NCI-H1694 treated with DMSO at 0.1 percent for 48 hours (cell line): ENCODE measurements around the gene CAPN3.

Source experiments
- DNase-seq: peaks from one replicate; lab custom pipeline; 2025; lab: John Stamatoyannopoulos, UW

The CAPN3 gene

DNA sequence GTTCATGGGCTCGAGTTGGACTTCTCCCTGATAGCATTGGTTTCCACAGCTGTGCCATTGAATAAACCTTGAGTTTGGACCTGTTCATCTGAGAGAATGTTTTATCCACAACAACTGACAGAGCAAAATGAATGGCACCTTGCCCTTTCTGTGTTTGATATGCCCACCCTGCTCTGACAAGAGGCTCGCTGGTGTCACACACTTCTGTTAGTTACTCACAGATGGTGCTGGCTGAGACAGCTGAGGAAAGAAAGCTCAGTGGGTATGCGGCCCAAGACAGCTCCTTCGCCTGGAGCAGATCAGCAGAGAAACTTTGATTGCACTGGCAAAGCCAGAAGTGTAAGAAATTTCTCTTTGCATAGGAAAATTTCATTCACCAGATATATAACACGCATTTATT, 2.5 kb upstream of the CAPN3 start:
- DNase-seq, result no peak

- DNase-seq, result no peak
Observed at GRCh38 chr15:42358141-42358540, 1.2 kb upstream of the CAPN3 start.

- no peak for DNase-seq
Observed at GRCh38 chr15:42359985-42360384, 684 bp downstream of the CAPN3 start.

GRCh38 chr15:42360535-42361112, 1.3 kb downstream of the CAPN3 start:
- DNase-seq, result no peak

DNA sequence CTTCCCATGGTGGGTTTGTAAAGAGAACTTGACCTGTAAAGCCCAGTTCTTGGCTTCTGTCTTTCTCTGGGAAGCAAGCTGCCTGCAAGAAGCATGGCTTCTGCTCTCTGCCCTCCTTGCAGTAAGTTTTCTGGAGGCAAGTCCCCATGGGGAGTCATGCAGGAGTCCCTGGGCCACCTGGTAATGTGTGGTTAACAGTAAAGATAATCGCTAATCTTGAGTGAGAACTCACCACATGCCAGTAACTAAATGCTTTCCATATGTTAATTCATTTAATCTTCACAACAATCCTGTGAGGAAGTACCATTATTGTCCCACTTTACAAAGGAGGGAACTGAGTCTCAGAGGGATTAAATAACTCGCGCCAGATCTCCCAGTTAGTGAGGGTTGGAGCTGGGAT, 4.2 kb downstream of the CAPN3 start:
- DNase-seq, result no peak

GRCh38 chr15:42363942-42364341, 4.6 kb downstream of the CAPN3 start:
- DNase-seq, result no peak

DNA sequence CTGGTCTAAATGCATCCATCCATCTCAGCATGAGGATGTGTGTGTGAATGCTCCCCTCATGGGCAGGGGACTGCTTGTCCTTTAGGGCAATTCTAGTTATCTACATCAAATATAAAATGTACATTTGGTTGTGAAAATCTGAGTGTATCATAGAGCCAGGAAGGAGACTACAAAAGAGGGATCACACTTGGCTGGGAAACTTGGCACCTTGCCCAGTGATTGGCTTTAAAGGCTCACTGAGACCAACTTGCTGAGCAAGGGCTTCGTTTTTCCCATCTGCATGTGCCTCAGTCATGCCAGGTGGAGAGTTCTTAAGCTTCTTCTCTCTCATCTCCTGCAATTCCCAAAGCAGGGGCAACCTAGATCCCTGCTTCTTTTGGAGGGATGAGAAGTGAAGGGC, 5.2 kb downstream of the CAPN3 start:
- no peak for DNase-seq

DNA sequence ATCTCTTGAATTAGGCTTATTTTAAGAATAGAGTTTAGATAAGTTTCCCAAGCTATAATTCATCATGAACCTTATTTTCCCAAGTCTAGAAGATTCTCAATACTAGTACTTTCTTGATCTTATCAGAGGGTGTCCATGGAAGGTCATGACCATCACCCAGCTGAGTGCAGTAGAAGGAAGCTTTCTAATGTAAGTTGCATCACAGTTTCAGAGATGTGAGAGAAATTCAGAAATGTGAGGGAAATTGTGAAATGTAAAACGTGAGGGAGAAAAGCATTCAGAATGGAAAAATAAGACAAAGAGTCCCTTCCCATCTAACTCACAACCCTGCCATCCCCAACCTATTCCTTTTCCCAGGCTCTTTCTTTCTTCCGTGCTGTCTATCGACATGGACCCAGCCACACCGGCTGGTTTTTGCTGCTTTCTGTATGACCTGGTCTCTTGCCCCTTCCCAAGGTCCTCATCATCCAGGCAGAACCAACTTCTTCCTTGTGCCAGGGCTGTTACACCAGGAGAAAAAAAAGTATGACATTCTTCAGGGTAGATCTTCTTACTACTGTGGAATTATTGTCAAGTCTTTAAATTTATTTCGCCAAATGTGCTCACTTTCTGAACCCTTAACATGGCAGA, 6.7 kb downstream of the CAPN3 start:
- no peak for DNase-seq

DNA sequence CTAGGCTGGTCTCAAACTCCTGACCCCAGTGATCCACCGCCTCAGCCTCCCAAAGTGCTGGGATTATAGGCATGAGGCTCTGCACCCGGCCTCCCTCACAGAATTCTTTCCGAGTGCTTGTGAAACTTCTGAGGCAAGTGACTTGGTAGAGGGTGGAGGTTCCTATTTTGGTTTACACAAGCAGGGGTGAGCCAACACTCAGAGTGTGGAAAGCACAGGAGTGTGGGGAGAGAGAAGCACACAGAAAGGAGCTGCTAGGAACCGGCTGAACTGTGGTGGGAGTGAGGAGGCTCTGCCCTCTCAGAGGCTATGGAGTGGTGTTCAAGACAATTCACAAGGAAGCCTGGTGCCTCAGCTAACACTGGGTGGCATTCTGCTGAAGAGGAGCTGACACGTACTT, 7.7 kb downstream of the CAPN3 start:
- DNase-seq, result no peak

GRCh38 chr15:42368096-42368495, 8.8 kb downstream of the CAPN3 start:
- no peak for DNase-seq

DNA sequence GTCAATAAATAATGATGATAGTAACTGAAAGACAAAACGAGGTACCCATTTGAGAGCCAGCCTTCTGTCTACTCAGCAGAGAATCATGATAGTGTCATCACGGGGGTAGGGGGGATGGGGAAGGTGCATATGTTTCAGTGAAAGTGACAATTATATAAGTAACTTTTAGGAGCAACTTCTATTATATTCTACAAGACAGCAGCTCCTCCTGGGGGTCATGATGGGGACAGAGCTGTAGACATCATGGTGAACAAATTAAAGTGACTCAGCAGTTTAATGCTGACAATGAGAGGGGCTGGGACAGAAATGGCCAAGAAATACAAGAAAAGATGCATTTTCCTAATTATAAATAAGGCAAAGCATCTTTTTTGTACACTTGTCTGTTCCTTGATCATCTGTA, 11.8 kb downstream of the CAPN3 start:
- DNase-seq, result no peak

DNA sequence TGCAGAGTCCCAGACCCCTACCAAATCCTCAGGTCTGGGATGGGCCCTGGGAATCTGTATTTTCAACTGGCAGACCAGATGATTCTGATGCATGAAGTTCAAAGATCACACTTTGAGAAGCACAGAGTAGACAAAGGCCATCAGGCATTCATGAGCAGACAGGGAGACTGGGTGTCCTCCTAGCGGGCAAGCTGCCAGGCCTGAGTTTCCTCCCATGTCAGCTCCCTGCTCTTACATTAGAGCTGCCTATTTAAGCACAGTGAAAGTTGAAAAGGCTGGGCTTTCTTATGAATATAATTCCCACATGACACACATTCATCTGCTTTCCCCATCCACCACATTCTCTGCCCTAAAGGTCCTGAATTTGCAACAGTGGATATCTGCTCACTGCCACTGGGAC, 14.0 kb downstream of the CAPN3 start:
- DNase-seq, result no peak

- DNase-seq, result no peak
Observed at GRCh38 chr15:42373936-42374335, 14.6 kb downstream of the CAPN3 start.

DNA sequence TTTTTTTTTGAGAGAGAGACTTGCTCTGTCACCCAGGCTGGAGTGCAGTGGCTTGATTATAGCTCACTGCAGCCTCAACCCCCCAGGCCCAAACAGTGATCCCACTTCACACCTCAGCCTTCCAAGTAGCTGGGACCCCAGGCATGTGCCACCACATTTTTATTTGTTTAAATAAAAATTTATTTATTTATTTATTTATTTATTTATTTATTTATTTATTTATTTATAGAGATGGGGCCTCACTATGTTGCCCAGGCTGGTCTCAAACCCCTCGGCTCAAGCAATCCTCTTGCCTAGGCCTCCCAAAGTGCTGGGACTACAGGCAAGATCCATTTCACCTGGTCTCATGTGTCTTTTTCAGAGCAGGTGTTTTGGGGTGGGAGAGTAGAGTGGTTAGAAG, 15.5 kb downstream of the CAPN3 start:
- DNase-seq, result no peak

- DNase-seq, result no peak
Observed at GRCh38 chr15:42375252-42375651, 16.0 kb downstream of the CAPN3 start.

DNA sequence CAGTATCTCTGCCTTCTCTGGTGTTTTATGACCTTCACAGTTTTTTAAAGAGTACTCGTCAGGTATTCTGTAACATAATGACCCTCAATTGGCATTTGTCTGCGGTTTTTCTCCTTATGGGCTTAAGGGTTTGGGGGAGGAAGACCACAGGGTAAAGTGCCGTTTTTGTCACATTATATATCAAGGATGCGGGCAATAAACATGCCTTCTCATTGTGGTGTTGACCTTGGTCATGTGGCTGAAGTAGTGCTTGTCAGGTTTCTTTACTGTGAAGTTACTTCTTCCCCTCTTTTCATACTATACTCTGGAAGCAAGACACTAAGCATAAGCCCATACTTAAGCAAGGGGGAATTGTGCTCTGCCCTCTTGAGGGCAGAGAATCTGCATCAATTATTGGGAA, 16.6 kb downstream of the CAPN3 start:
- no peak for DNase-seq

DNA sequence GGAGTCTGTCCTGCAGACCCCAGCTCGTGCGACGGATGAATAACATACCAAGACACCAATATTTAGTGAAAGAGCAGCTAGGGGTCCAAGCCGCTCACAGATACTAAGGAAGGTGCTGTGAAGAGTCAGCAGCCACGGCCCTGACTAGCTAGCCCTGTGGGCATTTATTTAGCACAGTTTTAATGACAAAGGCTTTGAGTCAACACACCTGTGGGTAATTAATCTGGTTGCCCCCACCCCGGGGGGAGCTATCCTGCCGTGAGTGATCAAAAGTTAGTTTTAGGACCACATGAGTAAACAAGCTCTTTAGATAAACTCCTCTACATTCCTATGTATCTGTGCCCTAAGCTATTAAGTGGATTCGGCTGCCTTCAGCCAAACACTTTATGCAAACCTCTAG, 18.7 kb downstream of the CAPN3 start:
- no peak for DNase-seq

DNA sequence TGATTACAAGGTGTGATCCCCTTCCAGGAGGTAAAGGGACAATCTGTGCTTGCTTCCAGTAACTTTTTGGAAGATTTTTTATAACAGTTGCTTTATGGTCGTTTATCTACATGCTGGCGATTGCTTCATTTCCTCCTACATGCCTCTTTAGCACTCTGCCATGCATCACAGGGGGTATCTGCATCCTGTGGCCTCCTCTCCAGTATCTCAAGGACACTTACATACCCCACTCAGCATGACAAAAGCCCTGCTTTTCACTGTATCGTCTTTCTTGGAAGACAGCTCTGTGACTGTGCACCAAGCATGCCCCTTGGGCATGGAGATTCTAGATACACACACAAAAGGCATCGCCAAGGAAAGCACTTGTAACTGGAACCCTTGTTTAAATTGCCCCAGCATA, 25.3 kb downstream of the CAPN3 start:
- DNase-seq, result no peak

DNA sequence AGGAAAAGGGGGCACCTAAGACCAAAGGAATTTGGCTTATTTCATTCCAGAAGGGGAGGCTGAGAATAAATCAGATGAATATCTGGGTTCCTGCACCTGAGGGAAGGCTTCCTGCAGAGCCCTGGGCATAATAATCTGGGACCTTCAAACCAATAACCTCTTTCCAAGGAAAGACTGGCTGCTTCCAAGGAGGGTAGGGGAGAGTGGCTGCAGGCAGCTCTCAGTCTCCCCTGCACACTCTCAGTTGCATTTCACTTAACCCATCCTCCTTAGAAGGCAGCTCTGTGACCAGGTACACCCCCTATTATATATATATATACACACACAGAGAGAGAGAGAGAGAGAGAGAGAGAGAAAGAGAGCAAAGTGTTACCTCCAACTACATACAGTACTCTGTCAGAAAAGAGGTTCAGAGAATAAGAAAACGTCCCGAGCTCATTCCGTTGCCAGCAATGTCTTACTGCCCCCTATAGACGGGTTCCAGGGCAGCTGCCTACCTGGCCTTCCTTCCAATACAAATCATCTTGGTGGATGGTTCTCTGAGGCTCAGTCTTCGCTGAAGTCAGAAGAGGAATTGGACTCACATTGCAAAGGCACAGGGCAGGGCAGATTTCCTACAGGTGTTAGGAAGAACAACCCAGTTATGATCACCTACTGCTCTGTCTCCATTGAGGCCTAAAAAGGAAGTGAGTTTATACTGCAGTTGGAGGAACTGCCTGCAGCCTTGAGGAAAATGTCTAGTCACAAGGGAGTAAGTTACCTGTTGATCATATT, 26.1 kb downstream of the CAPN3 start:
- peak; percentile 19 for DNase-seq

DNA sequence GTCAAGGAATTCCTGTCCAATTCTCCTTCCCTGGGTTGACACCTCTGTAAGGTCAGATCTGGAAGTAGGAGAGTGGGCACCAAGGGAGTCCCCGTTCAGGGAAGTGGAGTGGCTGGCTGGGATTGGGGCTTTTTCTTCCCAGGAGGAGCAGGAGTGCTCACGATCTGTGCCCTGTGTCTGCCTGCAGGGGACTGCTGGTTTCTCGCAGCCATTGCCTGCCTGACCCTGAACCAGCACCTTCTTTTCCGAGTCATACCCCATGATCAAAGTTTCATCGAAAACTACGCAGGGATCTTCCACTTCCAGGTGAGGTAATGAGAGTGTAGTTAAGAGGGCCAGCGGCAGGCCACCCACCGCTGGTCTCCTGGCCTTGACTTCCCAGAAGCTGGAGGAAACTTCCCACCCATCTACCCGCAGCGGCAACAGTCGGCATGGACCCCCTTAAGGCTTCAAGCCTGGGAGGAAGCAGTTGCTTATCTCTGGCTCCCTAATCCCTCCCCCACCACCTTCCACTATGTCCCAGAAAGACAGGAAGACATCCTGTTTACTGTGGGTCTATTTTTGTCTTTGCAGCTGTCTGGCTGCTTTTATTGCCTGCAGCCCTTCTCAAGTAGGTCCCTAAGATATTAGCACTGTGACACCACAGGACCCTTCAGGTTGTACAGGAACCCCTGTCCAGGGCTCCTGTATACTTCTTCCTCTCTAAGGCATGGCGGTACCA, 26.8 kb downstream of the CAPN3 start:
- DNase-seq, result no peak

GRCh38 chr15:42387603-42388002, 28.3 kb downstream of the CAPN3 start:
- no peak for DNase-seq

DNA sequence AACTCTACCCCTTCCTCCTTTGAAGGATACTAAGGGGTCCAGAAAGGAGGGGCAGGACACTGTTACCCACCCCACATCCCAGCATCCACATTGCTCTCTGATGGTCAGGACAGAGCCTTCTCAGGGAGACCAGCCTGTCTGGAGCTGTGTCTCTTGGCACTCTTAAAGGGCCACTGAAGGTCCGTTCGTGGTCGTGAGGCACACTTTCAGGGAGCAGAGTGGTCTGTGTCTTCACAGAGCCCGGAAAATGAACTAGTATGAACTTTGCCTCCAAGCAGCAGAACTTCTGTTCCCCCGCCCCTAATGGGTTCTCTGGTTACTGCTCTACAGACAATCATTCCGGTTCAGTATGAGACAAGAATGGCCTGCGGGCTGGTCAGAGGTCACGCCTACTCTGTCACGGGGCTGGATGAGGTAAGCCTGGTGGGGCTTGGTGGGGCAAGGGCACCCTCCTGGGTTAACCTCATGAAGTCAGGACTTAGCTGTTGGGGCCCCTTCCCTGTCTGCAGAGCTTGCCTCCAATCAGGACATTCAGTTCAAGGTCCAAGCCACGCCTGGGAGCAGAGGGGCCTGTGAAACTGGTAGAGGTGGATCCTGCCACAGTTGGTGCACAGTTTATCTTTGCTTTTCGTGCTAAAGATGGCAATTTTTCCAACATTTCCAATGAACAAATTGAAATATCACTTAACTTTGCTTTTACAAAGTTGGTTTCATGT, 33.2 kb downstream of the CAPN3 start:
- no peak for DNase-seq
